ENCODE measurements around the gene TCERG1L. TPM values are rescaled to one million over a fixed set of nuclear protein-coding genes. Genes with fewer than 3 reads are reported as not detected.

The TCERG1L gene
- total RNA-seq, 1 donor from 2014 or later: 0.46 TPM

- TF ChIP-seq, protein P1, sequence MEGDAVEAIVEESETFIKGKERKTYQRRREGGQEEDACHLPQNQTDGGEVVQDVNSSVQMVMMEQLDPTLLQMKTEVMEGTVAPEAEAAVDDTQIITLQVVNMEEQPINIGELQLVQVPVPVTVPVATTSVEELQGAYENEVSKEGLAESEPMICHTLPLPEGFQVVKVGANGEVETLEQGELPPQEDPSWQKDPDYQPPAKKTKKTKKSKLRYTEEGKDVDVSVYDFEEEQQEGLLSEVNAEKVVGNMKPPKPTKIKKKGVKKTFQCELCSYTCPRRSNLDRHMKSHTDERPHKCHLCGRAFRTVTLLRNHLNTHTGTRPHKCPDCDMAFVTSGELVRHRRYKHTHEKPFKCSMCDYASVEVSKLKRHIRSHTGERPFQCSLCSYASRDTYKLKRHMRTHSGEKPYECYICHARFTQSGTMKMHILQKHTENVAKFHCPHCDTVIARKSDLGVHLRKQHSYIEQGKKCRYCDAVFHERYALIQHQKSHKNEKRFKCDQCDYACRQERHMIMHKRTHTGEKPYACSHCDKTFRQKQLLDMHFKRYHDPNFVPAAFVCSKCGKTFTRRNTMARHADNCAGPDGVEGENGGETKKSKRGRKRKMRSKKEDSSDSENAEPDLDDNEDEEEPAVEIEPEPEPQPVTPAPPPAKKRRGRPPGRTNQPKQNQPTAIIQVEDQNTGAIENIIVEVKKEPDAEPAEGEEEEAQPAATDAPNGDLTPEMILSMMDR (IDR thresholded peaks at IDR 0.05; ENCODE audit: insufficient read depth, low read length, poor library complexity, severe bottlenecking): no peak
- no peak for DNase-seq (ENCODE audit: low read depth)
These were observed 182.0 kb downstream of the TCERG1L start for GRCh38 chr10:131129544-131129943.

DNA sequence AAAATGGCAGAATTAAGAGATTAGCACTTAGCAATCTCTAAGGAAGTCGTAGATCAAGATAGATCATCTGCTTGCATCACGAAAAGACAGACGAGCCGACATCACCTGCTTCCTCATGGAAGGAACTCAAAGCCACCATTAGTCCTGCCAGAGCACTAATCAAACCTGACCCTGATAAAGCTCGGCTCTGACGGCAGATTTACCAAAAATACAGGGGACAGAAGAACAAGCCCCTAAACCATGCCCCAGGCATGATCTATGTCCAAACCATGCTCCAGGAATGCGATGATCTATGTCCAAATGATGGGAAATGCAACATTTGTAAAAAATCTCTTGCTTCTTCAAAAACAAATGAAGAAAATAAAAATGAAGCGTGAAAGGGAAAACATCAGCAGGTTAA lies 182.8 kb downstream of the TCERG1L start:
- Histone ChIP-seq H3K27me3 (ENCODE audit: control insufficient read depth, insufficient read depth, low read length) (no peaks in the 10 kb centered on the region), H3K4me3 (ENCODE audit: low read depth, low read length) (no peak overlapping the region), H3K36me3 (ENCODE audit: control insufficient read depth, insufficient read depth, low read length) (no peaks in the 10 kb centered on the region)
- no peak for DNase-seq (ENCODE audit: low read depth)
- TF ChIP-seq, protein P1 (IDR thresholded peaks at IDR 0.05; ENCODE audit: insufficient read depth, low read length, poor library complexity, severe bottlenecking): no peak

More at GRCh38 chr10:131129544-131129943, 182.0 kb downstream of the TCERG1L start:
- no peak overlapping the region for H3K4me3 ChIP-seq (ENCODE audit: low read depth, low read length)
- no peaks in the 10 kb centered on the region for H3K27me3 ChIP-seq (ENCODE audit: control insufficient read depth, insufficient read depth, low read length)
- H3K36me3 ChIP-seq (ENCODE audit: control insufficient read depth, insufficient read depth, low read length): no peaks in the 10 kb centered on the region

DNA sequence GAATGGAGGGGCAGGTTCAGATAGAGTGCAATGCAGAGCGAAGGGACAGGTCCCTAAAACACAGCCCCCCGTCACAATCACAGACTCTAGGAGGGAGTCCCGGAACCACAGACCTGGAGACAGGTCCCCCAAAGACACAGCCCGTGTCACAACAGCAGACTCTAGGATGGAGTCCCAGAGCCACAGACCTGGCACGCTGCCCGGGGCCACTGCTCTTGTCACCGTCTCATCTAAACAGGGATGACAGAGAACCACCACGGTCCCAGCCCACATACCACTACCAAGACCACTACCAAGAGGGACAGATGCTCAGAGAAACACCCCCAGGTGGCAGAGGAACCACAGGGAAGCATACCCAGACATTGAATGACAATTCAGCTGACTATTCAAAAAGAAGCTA lies 183.9 kb downstream of the TCERG1L start:
- no peak overlapping the region for H3K4me3 ChIP-seq (ENCODE audit: low read depth, low read length)
- no peaks in the 10 kb centered on the region for H3K36me3 ChIP-seq (ENCODE audit: control insufficient read depth, insufficient read depth, low read length)
- no peaks in the 10 kb centered on the region for H3K27me3 ChIP-seq (ENCODE audit: control insufficient read depth, insufficient read depth, low read length)
- TF ChIP-seq, protein P1 (IDR thresholded peaks at IDR 0.05; ENCODE audit: insufficient read depth, low read length, poor library complexity, severe bottlenecking): no peak
- DNase-seq (ENCODE audit: low read depth): no peak

DNA sequence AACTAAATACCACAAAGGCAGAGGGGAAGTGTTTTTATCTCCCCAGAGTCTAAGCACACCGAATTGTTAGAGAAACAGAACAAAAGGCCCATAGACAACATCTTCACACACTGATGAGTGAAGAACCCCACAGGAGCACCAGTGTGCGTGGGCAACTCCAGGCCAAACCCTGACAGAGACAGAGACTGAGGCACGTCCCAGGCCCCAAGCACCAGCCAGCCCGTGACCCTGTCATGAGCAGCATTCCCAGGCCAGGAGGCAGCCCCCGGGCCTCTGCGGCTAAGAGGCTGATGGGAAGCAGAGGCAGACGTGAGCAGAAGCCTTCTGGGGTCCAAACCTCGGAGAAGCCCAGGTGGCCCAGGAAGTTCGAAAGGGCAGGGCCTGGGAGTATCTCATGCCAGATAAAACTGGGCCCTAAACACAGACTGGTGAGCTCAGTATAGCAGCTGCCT lies 184.4 kb downstream of the TCERG1L start:
- Histone ChIP-seq H3K36me3 (ENCODE audit: control insufficient read depth, insufficient read depth, low read length) (no peaks in the 10 kb centered on the region), H3K4me3 (ENCODE audit: low read depth, low read length) (no peak overlapping the region), H3K27me3 (ENCODE audit: control insufficient read depth, insufficient read depth, low read length) (no peaks in the 10 kb centered on the region)
- DNase-seq (ENCODE audit: low read depth): no peak
- TF ChIP-seq, protein P1 (IDR thresholded peaks at IDR 0.05; ENCODE audit: insufficient read depth, low read length, poor library complexity, severe bottlenecking): no peak

DNA sequence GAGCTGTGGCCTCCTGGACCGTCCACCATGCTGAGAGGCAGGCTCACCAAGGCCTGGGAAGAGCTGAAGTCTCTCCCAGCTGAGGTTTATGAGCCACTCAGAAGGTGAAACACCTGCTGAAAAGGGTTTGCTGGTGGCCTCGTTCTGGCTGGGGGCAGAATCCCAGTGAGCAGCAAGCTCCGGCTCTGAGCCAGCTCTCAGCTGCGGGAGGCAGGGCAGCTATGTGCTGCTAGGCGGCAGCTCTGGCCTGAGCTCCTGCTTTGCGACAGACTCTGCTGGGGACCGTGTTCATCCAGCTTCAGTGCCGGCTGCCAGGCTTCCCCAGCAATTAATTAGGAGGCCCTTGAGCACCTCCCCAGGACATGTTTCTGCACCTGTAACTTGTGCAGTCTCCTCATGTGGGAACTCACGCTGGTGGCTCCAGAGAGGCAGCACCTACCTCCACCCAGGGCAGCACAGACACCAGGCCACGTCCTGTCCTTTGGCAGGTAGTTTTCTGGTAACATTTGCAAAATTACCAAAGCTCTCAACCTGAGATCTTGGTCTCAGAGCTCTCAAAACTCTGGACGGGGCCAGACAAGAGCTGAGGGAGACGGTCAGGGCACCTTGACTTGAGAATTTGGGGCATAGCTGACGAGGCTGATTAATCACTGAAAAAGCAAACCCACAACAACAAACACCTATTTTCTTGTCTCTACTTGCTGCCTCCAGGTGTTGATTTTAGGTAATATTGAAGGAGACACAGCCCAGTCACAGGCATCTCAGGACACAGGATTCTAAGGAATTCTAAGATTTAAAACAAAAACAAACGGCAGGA lies 185.0 kb downstream of the TCERG1L start:
- no peaks in the 10 kb centered on the region for H3K36me3 ChIP-seq (ENCODE audit: control insufficient read depth, insufficient read depth, low read length)
- TF ChIP-seq, protein P1 (IDR thresholded peaks at IDR 0.05; ENCODE audit: insufficient read depth, low read length, poor library complexity, severe bottlenecking): no peak
- no peak overlapping the region for H3K4me3 ChIP-seq (ENCODE audit: low read depth, low read length)
- DNase-seq (ENCODE audit: low read depth): no peak
- H3K27me3 ChIP-seq (ENCODE audit: control insufficient read depth, insufficient read depth, low read length): no peaks in the 10 kb centered on the region

Measured in kidney epithelial cell (primary cell).